ENCODE measurements around the gene SPTSSA.

Gene SPTSSA

GRCh38 chr14:34466691-34467090, 4.7 kb upstream of the SPTSSA start:
- H3K4me2 ChIP-seq (ENCODE audit: low read depth, low read length, poor library complexity, severe bottlenecking): no peak overlapping the region
- TF ChIP-seq CTCF (IDR thresholded peaks at IDR 0.05; ENCODE audit: insufficient read depth, low read length, poor library complexity, severe bottlenecking): no peak
- TF ChIP-seq EZH2phosphoT487 (conservative IDR thresholded peaks at IDR 0.05; ENCODE audit: low read length): no peak
- no peak overlapping the region for H3K4me3 ChIP-seq (ENCODE audit: insufficient read depth, low read length, poor library complexity, severe bottlenecking)
- H3K9ac ChIP-seq (ENCODE audit: low read length): no peak overlapping the region
- 0 out of 2 replicates have a peak, but pooled peaks cover 5% of the 10 kb centered on the region for H3F3A ChIP-seq (ENCODE audit: insufficient read depth)
- no peaks in the 10 kb centered on the region for H4K20me1 ChIP-seq (ENCODE audit: low read depth, low read length)
- no peaks in the 10 kb centered on the region for H3K79me2 ChIP-seq (ENCODE audit: insufficient read depth, low read length)
- H3K36me3 ChIP-seq (ENCODE audit: low read length): no peaks in the 10 kb centered on the region
- H3K27me3 ChIP-seq (ENCODE audit: low read length): no peaks in the 10 kb centered on the region
- no peak overlapping the region for H3K27ac ChIP-seq (ENCODE audit: low read depth, low read length)
- H2AFZ ChIP-seq (ENCODE audit: low read depth, low read length, severe bottlenecking): no peak overlapping the region
- H3K9me3 ChIP-seq (ENCODE audit: insufficient read depth, low read length): no peaks in the 10 kb centered on the region
- H3K9me2 ChIP-seq (replicated peaks; ENCODE audit: insufficient read depth, low read length): no peaks in the 10 kb centered on the region

- Histone ChIP-seq H3K27ac (ENCODE audit: low read depth, low read length) (no peak overlapping the region), H3K79me2 (ENCODE audit: insufficient read depth, low read length) (peaks cover 14% of the 10 kb centered on the region), H3K4me3 (ENCODE audit: insufficient read depth, low read length, poor library complexity, severe bottlenecking) (no peak overlapping the region), H3K9me2 (replicated peaks; ENCODE audit: insufficient read depth, low read length) (no peaks in the 10 kb centered on the region), H4K20me1 (ENCODE audit: low read depth, low read length) (peaks cover 6% of the 10 kb centered on the region), H3K36me3 (ENCODE audit: low read length) (no peaks in the 10 kb centered on the region), H3F3A (ENCODE audit: insufficient read depth) (peaks cover 5% of the 10 kb centered on the region; the same call in 1 of the 2 replicates), H3K4me2 (ENCODE audit: low read depth, low read length, poor library complexity, severe bottlenecking) (no peak overlapping the region), H3K9ac (ENCODE audit: low read length) (no peak overlapping the region), H2AFZ (ENCODE audit: low read depth, low read length, severe bottlenecking) (no peak overlapping the region), H3K9me3 (ENCODE audit: insufficient read depth, low read length) (no peaks in the 10 kb centered on the region), H3K27me3 (ENCODE audit: low read length) (no peaks in the 10 kb centered on the region)
- TF ChIP-seq CTCF (IDR thresholded peaks at IDR 0.05; ENCODE audit: insufficient read depth, low read length, poor library complexity, severe bottlenecking) (no peak), EZH2phosphoT487 (conservative IDR thresholded peaks at IDR 0.05; ENCODE audit: low read length) (no peak)
Measured at GRCh38 chr14:34465069-34465859, 3.2 kb upstream of the SPTSSA start.

GRCh38 chr14:34463598-34463961, 1.5 kb upstream of the SPTSSA start:
- Histone ChIP-seq H3K4me2 (ENCODE audit: low read depth, low read length, poor library complexity, severe bottlenecking) (no peak overlapping the region), H3K79me2 (ENCODE audit: insufficient read depth, low read length) (peaks cover 29% of the 10 kb centered on the region), H3K36me3 (ENCODE audit: low read length) (no peaks in the 10 kb centered on the region), H3K9ac (ENCODE audit: low read length) (no peak overlapping the region), H4K20me1 (ENCODE audit: low read depth, low read length) (peaks cover 13% of the 10 kb centered on the region), H3K9me3 (ENCODE audit: insufficient read depth, low read length) (no peaks in the 10 kb centered on the region), H3K9me2 (replicated peaks; ENCODE audit: insufficient read depth, low read length) (no peaks in the 10 kb centered on the region), H3K4me3 (ENCODE audit: insufficient read depth, low read length, poor library complexity, severe bottlenecking) (no peak overlapping the region), H2AFZ (ENCODE audit: low read depth, low read length, severe bottlenecking) (no peak overlapping the region), H3K27ac (ENCODE audit: low read depth, low read length) (no peak overlapping the region), H3K27me3 (ENCODE audit: low read length) (no peaks in the 10 kb centered on the region), H3F3A (ENCODE audit: insufficient read depth) (peaks cover 5% of the 10 kb centered on the region; the same call in 1 of the 2 replicates)
- TF ChIP-seq EZH2phosphoT487 (conservative IDR thresholded peaks at IDR 0.05; ENCODE audit: low read length): no peak
- TF ChIP-seq CTCF (IDR thresholded peaks at IDR 0.05; ENCODE audit: insufficient read depth, low read length, poor library complexity, severe bottlenecking): no peak
